Heart right ventricle (tissue), 16 donors: Measurements from ENCODE around the gene CTAGE6. TPM values are rescaled to one million over a fixed set of nuclear protein-coding genes. Genes with fewer than 3 reads are reported as not detected.
"Not testable (repeated sequence)": the region's sequence is repeated elsewhere in the genome, so short reads cannot be mapped to it uniquely, and the experiment has no call there.

Experiments used
- ATAC-seq, 8 donors: fragments of 200-7000 bp; cut with Tn5 transposase; one replicate each; pipeline ENCODE4 v1.9.1; 2020; ENCODE audit warnings: mild to moderate bottlenecking in 8 of 8, moderate library complexity in 8 of 8, moderate number of reproducible peaks in 1 of 8
- DNase-seq, 2 donors: peaks; one replicate each; pipeline ENCODE4 v3.0.0-alpha.2; 2020
- H3K27ac ChIP-seq, 10 donors: fragments of 200-600 bp; sonication (generic) in 2 of 10; one replicate each; pipeline versions ENCODE4 v1.5.0 to v1.8.0; 2020 to 2022; ENCODE audit warnings: mild to moderate bottlenecking in 3 of 10
- H3K27me3 ChIP-seq, 7 donors: fragments of 200-600 bp; one replicate each; pipeline ENCODE4 v1.8.0; 2021 to 2022; ENCODE audit warnings: mild to moderate bottlenecking in 2 of 7
- H3K36me3 ChIP-seq, 9 donors: fragments of 200-600 bp; sonication (generic) in 1 of 9; one replicate each; pipeline versions ENCODE4 v1.5.0 to v1.8.0; 2020 to 2022; ENCODE audit warnings: mild to moderate bottlenecking in 2 of 9
- H3K4me1 ChIP-seq, 9 donors: fragments of 200-600 bp; sonication (generic) in 1 of 9; one replicate each; pipeline versions ENCODE4 v1.5.0 to v1.8.0; 2020 to 2022; ENCODE audit warnings: mild to moderate bottlenecking in 4 of 9
- H3K4me3 ChIP-seq, 10 donors: fragments of 200-600 bp; sonication (generic) in 2 of 10; one replicate each; pipeline versions ENCODE4 v1.5.0 to v1.8.0; 2020 to 2022; ENCODE audit warnings: mild to moderate bottlenecking in 7 of 10, moderate library complexity in 2 of 10
- H3K9me3 ChIP-seq, 11 donors: fragments of 200-600 bp in 10 of 11; sonication (generic) in 2 of 11; one replicate each; pipeline versions ENCODE4 v1.5.0 to v1.8.0; 2013 to 2022; ENCODE audit warnings: mild to moderate bottlenecking in 2 of 11, control low read depth in 1 of 11, moderate library complexity in 1 of 11
- WGBS, 2 donors: extraction: QIAGEN DNeasy Blood & Tissue Kit; methylation state at CpG; one replicate each; pipeline ENCODE4 v1.1.7; 2013; ENCODE audit warnings: inconsistent platforms in 1 of 2; 5-methylcytosine and 5-hydroxymethylcytosine counted together
- intact Hi-C, 10 donors: fragments of 100-400 bp; cut with DNase I; formaldehyde crosslinking; loops; one replicate each; pipeline versions ENCODE4 v1.11.1 to v1.14.2; 2022
- polyA plus RNA-seq, 2 donors: library from polyadenylated mRNA; stranded (reverse); fragments of 200-250 nt; gene quantifications; one replicate each; pipeline ENCODE4 v1.2.3, GENCODE V29; 2013
- total RNA-seq, 10 donors: library from RNA; stranded (reverse); fragmentation: NEBNext Ultra II Directional in 3 of 10; extraction: Animal tissue kit (Norgen Biotek cat#: 25700) in 3 of 10; gene quantifications; one replicate each; pipeline versions ENCODE4 v1.2.1 to v1.2.4, GENCODE V29; 2021 to 2023
- TF ChIP-seq, protein P1 (sequence below), 9 donors: fragments of 200-600 bp; sonication (generic) in 2 of 9; IDR thresholded peaks; one replicate each; pipeline versions ENCODE4 v1.5.0 to v1.8.0; 2021 to 2022; ENCODE audit warnings: antibody characterized with exemption in 9 of 9, mild to moderate bottlenecking in 5 of 9, moderate library complexity in 1 of 9
- donor health status: Arrhythmogenic right ventricular cardiomyopathy.
- donor health status: ischemic (EF 13 %, LVEDD 7.1; RV severe dilation, severe dysfunction).
- donor health status: healthy with polysubstance abuse.
- donor health status: DM: no; HTN: yes; CAD: no.
- donor health status: DM: no; HTN: no; CAD: no.
- donor health status: ischemic (EF 25% LVEDD 6.9; RV normal size, moderate dysfunction).
- donor health status: ischemic (EF 25% LVEDD 5.7; RV mildly dilated, moderate dysfunction).
- donor health status: healthy.
- donor health status: DM: yes; HTN: yes; CAD: no.
- donor health status: Ischemic cardiomyopathy.
- donor health status: ischemic (EF 35%, LVEDD 5.7; RV mildly dilated, moderate dysfunction).
- donor health status: nonischemic (EF 11% LVEDD 7.7; RV severe dilation, severe dysfunction).
- donor health status: DM: yes; HTN: yes; CAD: no.
- donor health status: PGD.
- donor health status: ischemic (EF 29% LVEDD 5.4; RV normal size, mild dysfunction).
- donor health status: nonischemic (EF 23%, LVEDD 6.1; RV moderate dilation, normal function).

Gene CTAGE6
- total and polyA plus RNA-seq, 12 donors, result 0.17 to 0.30 (median 0.22) TPM; not detected in 9

DNA sequence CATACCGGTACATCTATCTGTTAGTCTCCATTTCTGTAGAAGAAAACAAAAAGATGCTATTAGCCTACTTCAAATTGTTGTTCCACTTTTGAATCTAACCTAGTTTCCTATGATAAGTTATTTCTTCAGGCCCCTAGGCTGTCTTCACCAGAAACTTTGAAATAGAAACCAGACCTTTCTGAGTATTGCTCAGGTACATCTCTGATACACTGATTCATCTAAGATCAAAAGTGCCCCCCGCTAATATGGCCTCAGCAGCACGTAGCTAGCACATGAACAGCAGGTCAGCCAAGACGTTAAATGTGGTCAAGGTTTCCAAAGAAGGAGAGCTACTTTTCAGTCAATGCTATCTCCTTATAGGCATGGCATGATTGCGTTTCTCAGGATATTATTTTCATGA is 23.6 kb downstream of the CTAGE6 start:
- no peak overlapping the region for H3K4me3 ChIP-seq
- no peaks in the 10 kb centered on the region for H3K9me3 ChIP-seq
- no peak for DNase-seq
- no peak overlapping the region for H3K27ac ChIP-seq
- peaks cover 0 to 3% (median 0%) of the 10 kb centered on the region in 9 donors for H3K4me1 ChIP-seq
- ATAC-seq, result no peak
- intact Hi-C loops, result loop anchor here in 1 of 10 donors (5.0 kb wide), 1 partner anchor 293 kb away; no protein-coding TSS in a partner anchor
- TF ChIP-seq, protein P1, sequence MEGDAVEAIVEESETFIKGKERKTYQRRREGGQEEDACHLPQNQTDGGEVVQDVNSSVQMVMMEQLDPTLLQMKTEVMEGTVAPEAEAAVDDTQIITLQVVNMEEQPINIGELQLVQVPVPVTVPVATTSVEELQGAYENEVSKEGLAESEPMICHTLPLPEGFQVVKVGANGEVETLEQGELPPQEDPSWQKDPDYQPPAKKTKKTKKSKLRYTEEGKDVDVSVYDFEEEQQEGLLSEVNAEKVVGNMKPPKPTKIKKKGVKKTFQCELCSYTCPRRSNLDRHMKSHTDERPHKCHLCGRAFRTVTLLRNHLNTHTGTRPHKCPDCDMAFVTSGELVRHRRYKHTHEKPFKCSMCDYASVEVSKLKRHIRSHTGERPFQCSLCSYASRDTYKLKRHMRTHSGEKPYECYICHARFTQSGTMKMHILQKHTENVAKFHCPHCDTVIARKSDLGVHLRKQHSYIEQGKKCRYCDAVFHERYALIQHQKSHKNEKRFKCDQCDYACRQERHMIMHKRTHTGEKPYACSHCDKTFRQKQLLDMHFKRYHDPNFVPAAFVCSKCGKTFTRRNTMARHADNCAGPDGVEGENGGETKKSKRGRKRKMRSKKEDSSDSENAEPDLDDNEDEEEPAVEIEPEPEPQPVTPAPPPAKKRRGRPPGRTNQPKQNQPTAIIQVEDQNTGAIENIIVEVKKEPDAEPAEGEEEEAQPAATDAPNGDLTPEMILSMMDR (IDR thresholded peaks at IDR 0.05), result no peak
- H3K27me3 ChIP-seq, result no peaks in the 10 kb centered on the region
- WGBS, 2 donors, result 92% methylated on average over 5 of the region's 5 CpGs
- peaks cover 0 to 7% (median 0%) of the 10 kb centered on the region in 9 donors for H3K36me3 ChIP-seq

DNA sequence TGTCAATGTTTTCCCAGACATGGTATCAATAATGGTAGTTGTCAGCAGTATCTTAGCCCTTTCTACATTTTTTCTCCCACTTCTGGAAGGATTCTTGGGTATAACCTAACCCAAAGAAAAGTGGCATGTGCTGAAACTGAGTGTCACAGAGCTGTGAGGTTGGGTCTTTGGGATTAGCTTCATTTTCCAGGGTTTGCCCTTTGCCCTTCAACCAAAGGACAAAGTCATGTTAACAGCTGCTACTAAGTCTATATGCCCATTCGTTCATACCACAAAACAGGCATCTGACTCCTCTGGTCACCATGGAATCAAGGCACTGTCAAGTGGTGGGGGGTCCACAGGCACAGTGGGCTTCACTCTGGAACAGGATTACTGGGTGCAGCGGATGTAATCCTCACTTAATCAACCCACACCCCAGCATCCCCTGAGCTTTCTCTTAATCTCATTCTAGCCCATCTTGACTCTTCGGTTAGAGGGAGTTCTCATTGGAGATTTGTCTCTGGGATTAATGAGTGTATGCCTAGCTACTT is 29.1 kb downstream of the CTAGE6 start:
- ATAC-seq (no peak), DNase-seq (no peak)
- H3K27ac ChIP-seq, result no peak overlapping the region
- no peaks in the 10 kb centered on the region for H3K4me1 ChIP-seq
- TF ChIP-seq, protein P1 (IDR thresholded peaks at IDR 0.05), result no peak
- peaks cover 0 to 15% (median 0%) of the 10 kb centered on the region in 9 donors for H3K36me3 ChIP-seq
- no peaks in the 10 kb centered on the region for H3K9me3 ChIP-seq
- WGBS, 2 donors, result 89 to 91% methylated on average over 3 of the region's 3 CpGs
- no peak overlapping the region for H3K4me3 ChIP-seq
- H3K27me3 ChIP-seq, result no peaks in the 10 kb centered on the region
- intact Hi-C loops, result no loop called here

DNA sequence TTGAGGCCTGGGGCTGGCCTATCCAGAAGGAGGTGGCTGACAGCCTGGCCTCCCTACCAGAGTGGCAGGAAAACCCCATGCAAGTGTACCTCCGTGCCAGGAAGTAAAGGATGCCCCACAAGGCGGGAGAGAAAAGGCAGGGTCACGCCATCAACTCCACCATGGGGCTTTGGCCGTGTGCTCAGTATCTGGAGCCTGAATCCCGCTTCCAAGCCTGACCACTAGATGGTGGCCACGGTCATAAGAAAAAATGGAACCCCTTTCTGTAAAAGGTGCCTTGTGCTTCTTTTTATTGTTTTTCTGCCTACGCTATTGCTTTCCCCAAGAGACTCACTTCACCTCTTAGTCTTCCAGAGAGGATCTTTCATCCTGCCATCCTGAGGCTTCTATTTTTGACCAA is 29.9 kb downstream of the CTAGE6 start:
- peak in 2 of 8 donors; percentile 30 to 39 for ATAC-seq
- H3K9me3 ChIP-seq, H3K27me3 ChIP-seq, intact Hi-C loops, H3K4me1 ChIP-seq, H3K27ac ChIP-seq, H3K4me3 ChIP-seq, DNase-seq: not testable (repeated sequence)
- H3K36me3 ChIP-seq, result peaks cover 0 to 15% (median 0%) of the 10 kb centered on the region in 9 donors
- WGBS, 2 donors, result no CpG with 5 or more reads among the region's 7 CpGs

DNA sequence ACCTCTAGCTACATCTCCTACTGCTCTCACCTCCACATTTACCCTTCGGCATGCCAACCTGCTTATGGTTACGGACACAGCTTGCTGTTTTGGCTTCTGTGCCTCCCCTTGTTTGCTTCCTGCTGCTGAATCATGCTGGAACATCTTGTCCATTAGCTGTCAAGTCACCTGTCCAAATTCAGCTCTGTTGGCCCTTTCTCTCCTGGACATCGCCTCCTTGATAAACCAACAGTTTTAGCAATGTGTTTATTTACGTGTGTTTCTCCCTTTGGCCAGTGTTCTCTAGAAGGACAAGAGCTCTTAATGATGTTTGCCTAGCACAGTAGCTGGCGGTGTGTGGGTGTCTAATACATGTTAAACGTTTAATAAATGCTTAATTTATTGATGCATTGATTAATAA is 31.4 kb downstream of the CTAGE6 start:
- H3K27ac ChIP-seq, ATAC-seq, H3K9me3 ChIP-seq, DNase-seq, H3K27me3 ChIP-seq, H3K4me3 ChIP-seq, H3K4me1 ChIP-seq, intact Hi-C loops: not testable (repeated sequence)
- H3K36me3 ChIP-seq, result peaks cover 0 to 15% (median 0%) of the 10 kb centered on the region in 9 donors
- no CpG with 5 or more reads among the region's 6 CpGs for WGBS, 2 donors

DNA sequence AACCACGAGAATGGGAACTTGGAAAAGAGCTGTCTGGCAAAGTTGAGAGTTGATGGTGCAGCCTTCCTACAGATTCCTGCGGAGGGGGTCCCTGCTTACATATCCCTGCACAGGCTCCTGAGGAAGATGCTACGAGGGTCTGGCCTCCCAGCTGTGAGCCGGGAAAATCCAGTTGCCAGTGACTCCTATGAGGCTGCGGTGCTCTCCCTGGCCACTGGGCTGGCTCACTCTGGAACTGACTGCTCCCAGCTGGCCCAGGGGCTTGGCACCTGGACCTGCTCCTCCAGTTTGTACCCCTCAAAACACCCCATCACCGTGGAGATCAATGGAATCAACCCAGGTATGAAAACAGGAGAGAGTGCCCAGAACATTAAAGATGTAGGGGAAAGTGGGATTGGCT is 37.2 kb downstream of the CTAGE6 start:
- ATAC-seq, H3K9me3 ChIP-seq, H3K4me3 ChIP-seq, DNase-seq, H3K27ac ChIP-seq, intact Hi-C loops, H3K4me1 ChIP-seq, H3K36me3 ChIP-seq, H3K27me3 ChIP-seq: not testable (repeated sequence)
- WGBS, 2 donors, result no CpG with 5 or more reads among the region's 6 CpGs

DNA sequence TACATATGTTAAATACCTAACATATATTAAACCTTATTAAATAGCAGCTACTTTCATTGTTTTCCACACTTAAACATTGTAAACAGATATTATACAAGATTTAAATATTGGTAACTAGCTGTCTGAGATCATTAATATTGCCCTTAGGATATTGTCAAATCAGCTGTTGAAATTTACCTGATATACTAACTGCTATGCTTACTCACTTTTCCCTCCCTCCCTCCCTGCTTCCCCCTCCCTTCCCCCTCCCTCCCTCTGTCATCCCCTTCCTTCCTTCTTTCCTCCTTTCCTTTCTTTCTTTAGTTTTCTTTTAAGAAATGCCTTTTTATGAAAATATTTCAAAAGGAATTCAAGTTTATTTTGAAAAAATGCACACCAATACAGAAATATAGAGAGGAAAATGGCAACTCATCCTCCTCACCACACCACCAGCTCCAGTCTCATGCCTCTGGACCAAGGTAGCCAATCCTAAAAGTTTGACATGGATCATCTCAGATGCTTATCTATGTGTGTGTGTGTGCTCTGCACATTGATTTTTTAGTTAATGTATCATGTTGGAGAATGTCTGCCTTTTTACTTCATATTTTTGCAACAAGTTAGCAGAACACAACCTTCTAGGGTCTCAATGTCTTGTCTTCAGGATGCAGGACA is 41.8 kb downstream of the CTAGE6 start:
- H3K9me3 ChIP-seq, H3K4me1 ChIP-seq, H3K27me3 ChIP-seq, H3K4me3 ChIP-seq, H3K27ac ChIP-seq, intact Hi-C loops, H3K36me3 ChIP-seq, DNase-seq, ATAC-seq: not testable (repeated sequence)

DNA sequence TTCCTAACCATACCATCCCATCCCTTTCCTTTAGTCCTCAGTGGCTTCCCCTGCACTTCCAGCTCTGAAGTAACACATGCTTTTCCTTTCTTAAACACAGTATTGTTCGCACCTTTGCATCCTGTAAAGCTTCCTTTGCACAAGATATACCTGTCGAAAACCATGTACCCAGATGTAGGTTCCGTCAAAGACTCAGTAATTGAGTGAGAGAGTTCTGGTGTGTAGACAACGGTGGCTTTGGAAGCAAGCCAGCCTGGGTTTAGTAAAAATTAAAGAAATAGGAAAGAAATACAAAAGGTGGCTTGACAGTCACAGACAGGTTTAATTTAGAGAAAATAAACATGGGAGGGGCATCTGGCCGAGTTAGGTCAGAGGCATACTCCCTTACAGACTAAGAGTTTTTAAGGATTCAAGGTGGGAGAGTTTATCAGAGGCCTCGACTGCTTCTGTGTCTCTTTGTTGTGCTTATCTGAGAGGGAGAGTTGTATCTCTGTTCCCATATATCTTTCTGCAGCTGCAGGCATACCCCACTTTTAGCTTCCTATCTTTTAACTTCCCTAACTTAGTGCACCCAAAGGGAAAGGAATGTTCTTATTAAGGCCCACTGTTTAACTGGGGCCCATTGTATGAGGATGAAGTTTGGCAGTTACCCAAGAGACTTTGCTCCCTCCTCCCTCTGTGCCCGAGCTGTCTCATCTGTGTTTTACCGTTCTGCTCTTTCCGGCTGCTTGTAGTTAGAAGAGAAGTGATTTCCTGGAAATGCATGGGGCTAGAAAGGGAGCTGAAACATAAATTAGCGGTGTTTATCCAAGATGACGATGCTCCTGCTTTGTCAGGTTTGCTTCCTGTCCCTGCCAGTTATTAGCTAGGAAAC is 42.7 kb downstream of the CTAGE6 start:
- no CpG with 5 or more reads among the region's 11 CpGs for WGBS, 2 donors
- H3K36me3 ChIP-seq, result not testable (repeated sequence)

DNA sequence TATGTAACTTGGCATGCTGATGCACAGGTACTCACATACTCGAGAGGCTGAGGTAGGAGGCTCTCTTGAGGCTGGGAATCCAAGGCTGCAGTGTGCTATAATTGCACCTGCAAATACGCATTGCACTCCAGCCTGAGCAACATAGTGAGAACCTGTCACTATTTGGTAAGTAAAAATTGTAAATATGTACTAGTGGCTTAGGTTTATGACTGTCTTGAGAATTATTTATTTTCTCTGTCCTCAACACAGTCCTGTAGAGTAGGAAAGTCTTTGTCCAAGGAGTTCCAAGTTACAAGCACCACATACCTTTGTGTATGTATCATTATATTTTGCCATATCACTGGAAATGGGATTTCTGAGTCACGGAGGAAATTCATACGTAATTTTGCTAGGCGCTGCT is 45.1 kb downstream of the CTAGE6 start:
- intact Hi-C loops, H3K4me3 ChIP-seq, H3K4me1 ChIP-seq, H3K27me3 ChIP-seq, H3K9me3 ChIP-seq, DNase-seq, H3K36me3 ChIP-seq, ATAC-seq, H3K27ac ChIP-seq: not testable (repeated sequence)
- WGBS, 2 donors, result 95% methylated on average over 2 of the region's 5 CpGs; no CpG with 5 or more reads in 1 of the 2 donors

More for the DNA sequence above, 42.7 kb downstream of the CTAGE6 start:
- intact Hi-C loops, H3K27me3 ChIP-seq, H3K9me3 ChIP-seq, H3K4me3 ChIP-seq, H3K4me1 ChIP-seq, DNase-seq, H3K27ac ChIP-seq: not testable (repeated sequence)
- ATAC-seq, result peak in 1 of 8 donors; percentile 25

DNA sequence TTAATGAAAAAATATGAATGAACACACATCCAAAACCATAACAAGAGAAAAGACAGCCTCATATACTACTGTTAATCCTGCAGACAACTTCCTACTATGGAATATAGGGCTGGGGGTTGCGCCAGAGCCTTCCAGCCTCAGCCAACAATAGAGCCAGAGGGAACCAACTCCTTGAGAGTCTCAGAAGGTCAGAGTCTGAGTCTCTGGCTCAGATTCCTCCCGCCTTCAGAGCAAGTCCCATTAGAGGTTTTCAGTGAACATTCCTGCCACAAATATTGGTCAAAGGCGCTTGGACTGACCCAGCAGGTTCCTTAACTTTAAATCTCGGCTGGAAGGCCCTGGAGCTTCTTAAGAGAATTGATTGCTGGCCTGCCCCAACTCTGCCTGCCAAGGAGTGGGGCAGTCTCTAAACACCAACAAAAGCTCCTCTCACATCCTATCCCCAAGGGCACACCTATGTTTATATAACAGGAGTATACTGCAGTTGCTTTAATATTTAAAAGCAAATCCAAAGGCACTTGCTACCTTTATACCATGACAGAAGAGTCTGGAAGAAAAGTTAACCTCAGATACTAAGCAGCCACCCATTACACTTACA is 45.7 kb downstream of the CTAGE6 start:
- intact Hi-C loops, DNase-seq, H3K27ac ChIP-seq, H3K36me3 ChIP-seq, H3K4me1 ChIP-seq, ATAC-seq, H3K9me3 ChIP-seq, H3K4me3 ChIP-seq, H3K27me3 ChIP-seq: not testable (repeated sequence)
- WGBS, 2 donors, result no CpG with 5 or more reads among the region's 4 CpGs
